Activated B cell treated with CpG ODN at 0.5 μM for 24 hours (primary cell): ENCODE results near the gene PDZRN3. TPM values are rescaled to one million over a fixed set of nuclear protein-coding genes. Genes with fewer than 3 reads are reported as not detected.

Experiments
- ATAC-seq: fragments of 200-7000 bp; cut with Tn5 transposase; one replicate; pipeline ENCODE4 v1.10.0; 2021; ENCODE audit warnings: low read depth, mild to moderate bottlenecking, moderate library complexity
- CTCF ChIA-PET: fragments of 350-600 bp; sonication (Branson Sonifier 250); formaldehyde crosslinking; loops from one replicate; lab custom pipeline; 2021; ENCODE audit warnings: antibody characterized with exemption; lab: Charles Lee
- POLR2A ChIA-PET: fragments of 350-600 bp; sonication (Branson Sonifier 250); formaldehyde crosslinking; loops from one replicate; lab custom pipeline; 2021; ENCODE audit warnings: antibody characterized with exemption; lab: Charles Lee
- DNase-seq: peaks from one replicate; pipeline ENCODE4 v3.0.0; 2022
- H3K27ac Mint-ChIP-seq: one replicate; pipeline ENCODE4 v1.8.0; 2020; ENCODE audit warnings: mixed read lengths
- H3K27me3 Mint-ChIP-seq: one replicate; pipeline ENCODE4 v1.8.0; 2021; ENCODE audit warnings: mixed read lengths
- H3K36me3 Mint-ChIP-seq: one replicate; pipeline ENCODE4 v1.8.0; 2021; ENCODE audit warnings: low read depth, mixed read lengths
- H3K4me1 Mint-ChIP-seq: one replicate; pipeline ENCODE4 v1.8.0; 2021; ENCODE audit warnings: mixed read lengths
- H3K4me3 Mint-ChIP-seq: one replicate; pipeline ENCODE4 v1.8.0; 2020; ENCODE audit warnings: mild to moderate bottlenecking, mixed read lengths
- H3K9me3 Mint-ChIP-seq: one replicate; pipeline ENCODE4 v1.8.0; 2020; ENCODE audit warnings: mixed read lengths
- intact Hi-C: fragments of 100-400 bp; cut with micrococcal nuclease; formaldehyde crosslinking; loops from one replicate; pipeline ENCODE4 v1.15.1; 2024
- total RNA-seq: library from RNA; stranded (reverse); gene quantifications from 2 replicates; pipeline ENCODE4 v1.2.3, GENCODE V29; 2022
- TF ChIP-seq, protein P1 (sequence below): fragments of 200-600 bp; IDR thresholded peaks from one replicate; pipeline ENCODE4 v1.8.0; 2022; ENCODE audit warnings: antibody characterized with exemption, mild to moderate bottlenecking

PDZRN3 gene
- total RNA-seq, 1 donor from 2014 or later: not detected

- Mint-ChIP-seq H3K9me3 (no peaks in the 10 kb centered on the region), H3K36me3 (no peaks in the 10 kb centered on the region), H3K27me3 (peaks cover 6% of the 10 kb centered on the region), H3K4me1 (no peaks in the 10 kb centered on the region), H3K4me3 (no peak overlapping the region), H3K27ac (no peak overlapping the region)
- DNase-seq (no peak), ATAC-seq (no peak)
- ChIA-PET CTCF (no interaction called here), POLR2A (no interaction called here)
- intact Hi-C loops: no loop called here
- TF ChIP-seq, protein P1, sequence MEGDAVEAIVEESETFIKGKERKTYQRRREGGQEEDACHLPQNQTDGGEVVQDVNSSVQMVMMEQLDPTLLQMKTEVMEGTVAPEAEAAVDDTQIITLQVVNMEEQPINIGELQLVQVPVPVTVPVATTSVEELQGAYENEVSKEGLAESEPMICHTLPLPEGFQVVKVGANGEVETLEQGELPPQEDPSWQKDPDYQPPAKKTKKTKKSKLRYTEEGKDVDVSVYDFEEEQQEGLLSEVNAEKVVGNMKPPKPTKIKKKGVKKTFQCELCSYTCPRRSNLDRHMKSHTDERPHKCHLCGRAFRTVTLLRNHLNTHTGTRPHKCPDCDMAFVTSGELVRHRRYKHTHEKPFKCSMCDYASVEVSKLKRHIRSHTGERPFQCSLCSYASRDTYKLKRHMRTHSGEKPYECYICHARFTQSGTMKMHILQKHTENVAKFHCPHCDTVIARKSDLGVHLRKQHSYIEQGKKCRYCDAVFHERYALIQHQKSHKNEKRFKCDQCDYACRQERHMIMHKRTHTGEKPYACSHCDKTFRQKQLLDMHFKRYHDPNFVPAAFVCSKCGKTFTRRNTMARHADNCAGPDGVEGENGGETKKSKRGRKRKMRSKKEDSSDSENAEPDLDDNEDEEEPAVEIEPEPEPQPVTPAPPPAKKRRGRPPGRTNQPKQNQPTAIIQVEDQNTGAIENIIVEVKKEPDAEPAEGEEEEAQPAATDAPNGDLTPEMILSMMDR: no peak
These were observed 38.1 kb downstream of the PDZRN3 start for GRCh38 chr3:73586628-73587027.

- no peaks in the 10 kb centered on the region for H3K9me3 Mint-ChIP-seq
- no peaks in the 10 kb centered on the region for H3K4me1 Mint-ChIP-seq
- TF ChIP-seq, protein P1: no peak
- intact Hi-C loops: no loop called here
- no peak overlapping the region for H3K4me3 Mint-ChIP-seq
- H3K27me3 Mint-ChIP-seq: peaks cover 6% of the 10 kb centered on the region
- no peak for ATAC-seq
- H3K36me3 Mint-ChIP-seq: no peaks in the 10 kb centered on the region
- DNase-seq: no peak
- ChIA-PET CTCF (no interaction called here), POLR2A (no interaction called here)
- H3K27ac Mint-ChIP-seq: no peak overlapping the region
These were observed 38.6 kb downstream of the PDZRN3 start for GRCh38 chr3:73586190-73586589.

GRCh38 chr3:73584873-73585272 is 39.9 kb downstream of the PDZRN3 start:
- ATAC-seq (no peak), DNase-seq (no peak)
- peaks cover 3% of the 10 kb centered on the region for H3K27me3 Mint-ChIP-seq
- intact Hi-C loops: no loop called here
- no peak overlapping the region for H3K27ac Mint-ChIP-seq
- ChIA-PET POLR2A (no interaction called here), CTCF (no interaction called here)
- no peaks in the 10 kb centered on the region for H3K4me1 Mint-ChIP-seq
- no peaks in the 10 kb centered on the region for H3K9me3 Mint-ChIP-seq
- no peaks in the 10 kb centered on the region for H3K36me3 Mint-ChIP-seq
- H3K4me3 Mint-ChIP-seq: no peak overlapping the region
- TF ChIP-seq, protein P1: no peak

GRCh38 chr3:73582535-73582934 is 42.2 kb downstream of the PDZRN3 start:
- H3K4me3 Mint-ChIP-seq: no peak overlapping the region
- ATAC-seq (no peak), DNase-seq (no peak)
- intact Hi-C loops: no loop called here
- no peaks in the 10 kb centered on the region for H3K36me3 Mint-ChIP-seq
- POLR2A ChIA-PET: no interaction called here
- H3K4me1 Mint-ChIP-seq: no peaks in the 10 kb centered on the region
- no peak overlapping the region for H3K27ac Mint-ChIP-seq
- peaks cover 3% of the 10 kb centered on the region for H3K27me3 Mint-ChIP-seq
- TF ChIP-seq, protein P1: no peak
- CTCF ChIA-PET: no interaction called here
- no peaks in the 10 kb centered on the region for H3K9me3 Mint-ChIP-seq

DNA sequence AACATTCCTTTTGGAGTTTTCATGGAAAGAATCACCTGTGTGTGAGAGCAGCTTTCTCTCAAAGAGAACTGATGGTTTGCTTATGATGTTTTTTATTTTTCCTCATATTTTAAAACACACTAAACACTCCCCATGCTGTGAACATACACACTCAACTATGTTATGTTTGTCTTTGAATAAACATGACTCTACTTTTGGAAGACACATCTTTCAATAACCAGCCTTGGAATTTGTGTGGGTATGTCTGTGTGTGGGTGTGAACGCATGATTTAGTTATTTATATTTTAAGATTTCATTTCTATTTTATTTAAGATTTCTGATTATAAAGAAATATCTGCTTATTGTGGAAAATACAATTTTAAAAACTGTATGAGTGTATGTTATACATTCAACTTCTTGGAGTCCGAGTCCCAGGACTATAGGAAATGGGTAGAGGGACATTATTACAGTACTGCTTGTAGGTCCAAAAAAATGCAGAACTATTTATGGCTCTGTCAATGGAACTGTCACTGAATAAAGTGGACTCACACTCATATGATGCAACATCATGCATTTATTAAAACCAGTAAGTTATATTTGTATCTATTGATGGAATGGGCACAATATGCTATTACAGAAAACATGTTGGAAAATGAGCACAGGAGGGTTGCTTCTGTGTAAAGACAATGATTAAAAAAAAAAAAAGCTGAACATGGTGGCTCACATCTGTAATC is 43.5 kb downstream of the PDZRN3 start:
- POLR2A ChIA-PET: no interaction called here
- Mint-ChIP-seq H3K27me3 (peaks cover 3% of the 10 kb centered on the region), H3K4me3 (no peak overlapping the region), H3K27ac (no peak overlapping the region), H3K9me3 (no peaks in the 10 kb centered on the region), H3K4me1 (no peaks in the 10 kb centered on the region), H3K36me3 (no peaks in the 10 kb centered on the region)
- intact Hi-C loops: no loop called here
- TF ChIP-seq, protein P1: no peak
- DNase-seq (no peak), ATAC-seq (no peak)
- CTCF ChIA-PET: no interaction called here
